HG02884 (cell line): ENCODE data around the gene CYB561D2.

Source experiments
- ATAC-seq: cut with Tn5 transposase; IDR thresholded peaks from one replicate; pipeline ENCODE4 v1.9.1; 2021; ENCODE audit warnings: mild to moderate bottlenecking, moderate library complexity; ENCODE audit not compliant: unreplicated experiment

The CYB561D2 gene

GRCh38 chr3:50385754-50386153, 35.1 kb downstream of the CYB561D2 start:
- no peak for ATAC-seq

GRCh38 chr3:50388016-50388719, 37.5 kb downstream of the CYB561D2 start:
- ATAC-seq, result no peak

DNA sequence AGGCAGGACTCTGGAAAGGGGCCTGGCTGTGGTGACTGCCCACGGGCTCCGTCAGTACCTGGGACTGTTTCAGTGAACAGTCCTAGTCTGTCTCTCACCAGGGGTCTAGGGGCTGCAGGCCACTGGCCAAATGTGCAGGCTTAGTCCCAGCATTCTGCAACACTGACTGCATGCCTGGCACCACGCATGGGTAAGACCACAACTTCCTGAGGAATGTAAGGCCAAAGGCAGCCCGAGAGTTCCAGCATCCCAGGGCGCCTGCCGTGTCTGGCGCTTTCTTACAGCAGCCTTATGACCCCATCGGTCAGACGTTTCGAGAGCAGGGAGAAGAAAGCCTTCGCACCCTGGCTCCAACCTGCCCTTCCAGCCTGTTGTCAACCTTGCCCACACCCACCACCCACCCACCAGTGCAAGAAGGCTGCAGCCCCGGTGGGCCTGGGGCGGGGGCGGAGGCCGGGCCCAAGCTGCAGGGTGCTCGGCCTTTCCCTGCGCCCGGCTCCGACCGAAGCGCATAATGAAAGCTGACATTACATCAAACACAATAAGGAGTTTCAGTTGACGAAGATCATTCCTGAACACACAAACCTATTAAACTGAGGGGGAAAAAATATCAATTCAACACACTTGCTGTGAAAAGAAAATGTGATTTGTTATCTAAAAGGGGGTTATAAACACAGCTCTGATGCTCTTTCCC, 38.2 kb downstream of the CYB561D2 start:
- ATAC-seq, result no peak

GRCh38 chr3:50389414-50389767, 38.7 kb downstream of the CYB561D2 start:
- no peak for ATAC-seq

DNA sequence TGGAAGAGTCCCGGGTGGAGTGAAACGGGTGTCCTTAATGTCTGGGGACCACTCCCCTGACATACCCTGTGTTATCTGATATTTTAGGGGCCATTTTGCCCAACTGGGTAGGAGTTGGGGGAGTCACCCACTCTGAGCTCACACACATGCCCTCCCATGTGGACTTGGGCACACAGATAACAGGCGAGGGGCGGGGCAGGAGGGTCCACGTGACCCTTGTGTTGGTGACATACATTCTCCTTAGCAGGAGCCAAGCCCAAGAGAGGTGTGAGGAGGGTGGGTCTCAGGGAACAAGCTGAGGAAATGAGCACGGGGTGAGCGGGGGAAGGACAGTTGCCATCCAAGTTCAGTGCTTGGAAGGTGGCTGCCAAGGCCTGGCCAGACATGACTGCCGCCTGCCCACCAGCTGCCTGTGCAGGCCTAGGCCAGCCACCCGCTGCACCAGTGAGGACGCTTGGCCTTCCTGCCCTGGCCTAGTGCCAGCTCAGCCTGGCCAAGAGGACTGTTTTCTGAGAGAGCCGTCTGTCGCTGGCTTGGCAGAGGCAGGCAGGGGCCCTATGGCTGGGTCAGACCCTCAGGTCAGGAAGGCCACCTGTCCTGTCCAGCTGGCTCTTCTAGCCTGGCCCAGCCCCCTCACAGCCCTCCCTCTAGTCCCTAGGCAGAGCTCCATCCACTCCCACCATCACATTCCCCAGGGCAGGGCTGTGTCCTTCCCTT, 40.0 kb downstream of the CYB561D2 start:
- no peak for ATAC-seq

DNA sequence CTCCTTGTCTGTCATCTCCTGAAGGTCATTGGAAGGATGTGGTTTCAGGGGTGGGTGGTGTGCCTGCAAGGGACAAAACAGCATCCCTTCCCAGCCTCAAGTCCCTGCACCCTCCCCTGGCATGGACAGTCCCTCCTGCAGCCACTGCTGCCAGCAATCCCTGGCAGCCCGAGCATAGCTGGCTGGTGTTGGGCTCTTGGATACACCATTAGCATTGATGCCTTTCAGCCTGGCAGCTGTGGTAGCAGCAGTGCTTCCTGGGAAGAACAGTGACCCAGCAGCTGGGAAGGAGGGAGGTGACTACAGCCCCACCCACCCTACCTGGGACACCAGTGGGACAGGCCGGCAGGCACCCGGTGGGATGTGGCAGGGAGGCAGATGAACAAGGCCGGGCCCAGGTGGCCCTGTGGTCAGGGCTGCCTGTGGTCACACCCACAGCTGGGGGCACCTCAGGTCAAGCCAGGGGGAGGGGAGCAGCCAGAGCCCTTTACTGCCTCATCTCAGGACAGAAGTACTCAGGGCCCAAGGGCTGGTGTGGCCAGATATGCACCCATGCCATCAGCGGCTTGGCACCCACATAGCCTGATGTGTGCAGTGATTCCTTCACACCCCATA, 41.5 kb downstream of the CYB561D2 start:
- no peak for ATAC-seq

- ATAC-seq, result no peak
Measured at GRCh38 chr3:50393061-50393460, 42.4 kb downstream of the CYB561D2 start.

DNA sequence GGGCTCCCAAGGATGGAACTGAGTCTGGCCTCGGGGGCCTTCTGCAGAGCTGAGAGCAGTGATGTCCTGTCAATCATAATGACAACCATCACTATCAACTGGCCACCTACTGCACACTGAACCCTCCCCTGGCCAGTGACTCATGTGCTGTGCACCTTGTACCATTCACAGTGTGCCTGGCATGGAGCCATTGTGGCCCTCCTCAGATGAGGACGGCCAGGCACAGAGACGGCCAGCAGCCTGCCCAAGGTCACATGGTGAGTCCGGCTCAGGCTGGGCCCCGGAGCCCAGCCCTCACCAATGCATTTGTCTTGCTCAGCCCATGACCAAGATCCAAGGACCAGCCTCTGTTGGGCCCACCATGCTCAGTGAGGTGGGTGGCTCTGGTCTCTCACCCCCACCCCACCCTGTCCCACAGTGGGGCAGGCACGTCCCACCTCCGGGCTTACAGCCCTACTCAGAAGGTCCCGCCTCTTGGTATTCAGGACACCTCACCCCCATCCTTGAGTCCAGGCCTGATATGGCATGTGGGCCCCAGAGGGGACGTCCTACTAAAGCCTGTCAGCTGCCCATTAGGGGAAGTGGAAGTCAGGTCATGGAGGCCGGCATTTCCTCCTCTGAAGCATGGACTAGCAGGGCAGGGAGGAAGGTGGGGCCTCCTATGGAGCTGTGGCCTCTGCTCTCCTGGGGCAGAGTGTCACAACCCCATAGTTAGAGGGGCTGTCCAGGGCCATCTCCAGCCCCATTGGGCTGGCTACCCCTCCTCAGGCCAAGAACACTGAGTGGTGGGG, 44.6 kb downstream of the CYB561D2 start:
- no peak for ATAC-seq

- ATAC-seq, result no peak
Measured at GRCh38 chr3:50396502-50396901, 45.8 kb downstream of the CYB561D2 start.

- ATAC-seq, result no peak
Measured at GRCh38 chr3:50401978-50402595, 51.4 kb downstream of the CYB561D2 start.
